GM18502 (cell line): ENCODE measurements around the gene HTR2C.
"Not testable (repeated sequence)": the region's sequence is repeated elsewhere in the genome, so short reads cannot be mapped to it uniquely, and the experiment has no call there.

Experiments used
- ATAC-seq: cut with Tn5 transposase; IDR thresholded peaks from one replicate; pipeline ENCODE4 v1.9.1; 2021; ENCODE audit warnings: mild to moderate bottlenecking; ENCODE audit not compliant: unreplicated experiment, poor library complexity

HTR2C gene

DNA sequence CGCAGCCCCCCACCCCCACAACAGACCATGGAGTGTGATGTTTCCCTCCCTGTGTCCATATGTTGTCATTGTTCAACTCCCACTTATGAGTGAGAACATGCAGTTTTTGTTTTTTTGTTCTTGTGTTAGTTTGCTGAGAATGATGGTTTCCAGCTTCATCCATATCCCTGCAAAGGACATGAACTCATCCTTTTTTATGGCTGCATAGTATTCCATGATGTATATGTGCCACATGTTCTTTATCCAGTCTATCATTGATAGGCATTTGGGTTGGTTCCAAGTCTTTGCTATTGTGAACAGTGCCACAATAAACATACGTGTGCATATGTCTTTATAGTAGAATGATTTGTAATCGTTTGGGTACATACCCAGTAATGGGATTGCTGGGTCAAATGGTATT lies 353.2 kb downstream of the HTR2C start:
- ATAC-seq: not testable (repeated sequence)

DNA sequence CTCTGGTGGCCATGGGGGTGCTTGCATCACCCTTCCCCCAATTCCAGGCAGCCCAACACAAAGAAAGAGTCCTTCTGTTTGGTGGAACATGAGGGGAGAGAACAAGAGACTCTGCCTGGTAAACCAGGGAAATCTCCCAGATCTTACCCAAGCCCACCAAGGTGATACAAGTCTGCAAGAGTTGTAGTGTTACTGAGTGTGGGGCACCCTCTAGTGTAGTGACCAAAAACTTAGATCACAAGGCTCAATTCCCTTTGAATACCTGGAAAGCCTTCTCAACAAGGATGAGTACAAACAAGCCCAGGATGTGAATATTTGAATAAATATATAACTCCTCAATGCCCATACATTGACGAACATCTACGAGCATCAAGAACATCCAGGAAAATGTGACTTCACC lies 368.8 kb downstream of the HTR2C start:
- no peak for ATAC-seq
